ENCODE results near the gene THSD4. TPM values are rescaled to one million over a fixed set of nuclear protein-coding genes. Genes with fewer than 3 reads are reported as not detected.

Gene THSD4
- total RNA-seq, 4 donors from 2014 or later = 2.7 to 49.2 (median 15.8) TPM

- ATAC-seq (ENCODE audit: low FRiP score) = no peak
- no peak for DNase-seq (ENCODE audit: low spot score)
- TF ChIP-seq CTCF (IDR thresholded peaks at IDR 0.05) = no peak
Measured at GRCh38 chr15:71780115-71780976, 665.1 kb downstream of the THSD4 start.

GRCh38 chr15:71781179-71781964 lies 666.1 kb downstream of the THSD4 start:
- DNase-seq (ENCODE audit: low spot score) = no peak
- no peak for TF ChIP-seq CTCF (IDR thresholded peaks at IDR 0.05)
- ATAC-seq (ENCODE audit: low FRiP score) = no peak

- TF ChIP-seq CTCF (IDR thresholded peaks at IDR 0.05) = no peak
Measured at GRCh38 chr15:71781965-71782265, 666.6 kb downstream of the THSD4 start.

DNA sequence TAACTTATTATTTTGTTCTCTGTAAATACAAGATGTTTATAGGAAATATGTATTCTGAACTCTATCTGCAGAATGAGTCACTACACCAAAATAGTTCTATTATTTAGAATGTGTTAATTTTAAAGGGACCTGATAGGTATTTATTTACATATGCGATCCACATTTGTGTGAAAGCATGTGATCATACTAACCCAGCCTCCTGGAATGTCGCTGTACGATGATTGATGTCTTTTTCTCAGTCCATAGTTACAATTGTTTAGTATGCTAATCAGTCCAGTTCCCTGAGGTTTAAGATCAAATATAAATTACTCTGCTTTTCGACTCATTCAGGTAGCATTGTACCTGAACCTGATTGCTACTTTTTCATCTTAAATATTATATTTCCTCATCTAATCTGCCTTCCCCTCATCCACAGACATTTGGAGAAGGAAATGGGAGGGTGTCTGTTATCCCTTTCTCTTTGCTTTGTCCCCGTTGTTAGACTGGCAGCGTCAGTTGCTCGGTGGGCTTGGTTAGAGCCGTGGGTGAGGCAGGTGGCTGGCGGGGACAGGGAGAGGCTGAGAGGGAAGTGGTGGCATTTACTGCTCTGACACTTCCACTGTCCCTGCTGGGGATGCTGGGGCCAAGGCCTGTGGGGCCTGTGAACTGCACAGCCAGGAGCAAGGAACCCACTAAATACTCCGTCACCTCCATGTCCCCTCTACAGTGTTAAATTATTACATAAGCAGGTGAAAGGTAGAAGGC lies 667.3 kb downstream of the THSD4 start:
- DNase-seq (ENCODE audit: low spot score) = no peak
- TF ChIP-seq CTCF (IDR thresholded peaks at IDR 0.05) = no peak
- no peak for ATAC-seq (ENCODE audit: low FRiP score)

More at GRCh38 chr15:71781965-71782265, 666.6 kb downstream of the THSD4 start:
- no peak for ATAC-seq (ENCODE audit: low FRiP score)
- DNase-seq (ENCODE audit: low spot score) = no peak

GRCh38 chr15:71784719-71785118 lies 669.4 kb downstream of the THSD4 start:
- no peak for ATAC-seq (ENCODE audit: low FRiP score)
- no peak for TF ChIP-seq CTCF (IDR thresholded peaks at IDR 0.05)

GRCh38 chr15:71785996-71786395 lies 670.7 kb downstream of the THSD4 start:
- no peak for ATAC-seq (ENCODE audit: low FRiP score)
- no peak for TF ChIP-seq CTCF (IDR thresholded peaks at IDR 0.05)
- no peak for DNase-seq (ENCODE audit: low spot score)

More at GRCh38 chr15:71784719-71785118, 669.4 kb downstream of the THSD4 start:
- DNase-seq (ENCODE audit: low spot score) = no peak
